ENCODE results near the gene MYOM1.
"Not testable (repeated sequence)": the region's sequence is repeated elsewhere in the genome, so short reads cannot be mapped to it uniquely, and the experiment has no call there.

The MYOM1 gene

GRCh38 chr18:3248658-3249359, 29.0 kb upstream of the MYOM1 start:
- peak; percentile 82 for DNase-seq (ENCODE audit: low spot score)

- DNase-seq (ENCODE audit: low spot score) = peak; percentile 43
These were observed 28.4 kb upstream of the MYOM1 start for GRCh38 chr18:3248062-3248657.

GRCh38 chr18:3247240-3248061, 27.7 kb upstream of the MYOM1 start, which contains the start of gene MYL12A:
MYL12A (plus strand) TSS chr18:3247801; CDS start chr18:3253248, 5,447 bp downstream.
- peak; percentile 98 for DNase-seq (ENCODE audit: low spot score)

- peak; percentile 57 for DNase-seq (ENCODE audit: low spot score)
These were observed 27.0 kb upstream of the MYOM1 start for GRCh38 chr18:3246635-3247239.

GRCh38 chr18:3245853-3246634, 26.3 kb upstream of the MYOM1 start:
- DNase-seq (ENCODE audit: low spot score) = peak; percentile 95

GRCh38 chr18:3245185-3245564, 25.4 kb upstream of the MYOM1 start:
- no peak for DNase-seq (ENCODE audit: low spot score)

- peak; percentile 23 for DNase-seq (ENCODE audit: low spot score)
These were observed 19.0 kb upstream of the MYOM1 start for GRCh38 chr18:3238742-3239141.

- DNase-seq (ENCODE audit: low spot score) = no peak
These were observed 16.7 kb upstream of the MYOM1 start for GRCh38 chr18:3236470-3236869.

- DNase-seq (ENCODE audit: low spot score) = no peak
These were observed 16.1 kb upstream of the MYOM1 start for GRCh38 chr18:3235846-3236245.

- DNase-seq (ENCODE audit: low spot score) = no peak
These were observed 14.7 kb upstream of the MYOM1 start for GRCh38 chr18:3234457-3234856.

- DNase-seq (ENCODE audit: low spot score) = no peak
These were observed 13.8 kb upstream of the MYOM1 start for GRCh38 chr18:3233433-3234168.

- DNase-seq (ENCODE audit: low spot score) = no peak
These were observed 13.2 kb upstream of the MYOM1 start for GRCh38 chr18:3233004-3233403.

GRCh38 chr18:3230401-3231334, 10.9 kb upstream of the MYOM1 start:
- peak; percentile 27 for DNase-seq (ENCODE audit: low spot score)

- DNase-seq (ENCODE audit: low spot score) = no peak
These were observed 6.3 kb upstream of the MYOM1 start for GRCh38 chr18:3226048-3226447.

GRCh38 chr18:3225588-3225987, 5.8 kb upstream of the MYOM1 start:
- no peak for DNase-seq (ENCODE audit: low spot score)

GRCh38 chr18:3224223-3224622, 4.5 kb upstream of the MYOM1 start:
- no peak for DNase-seq (ENCODE audit: low spot score)

- no peak for DNase-seq (ENCODE audit: low spot score)
These were observed 3.6 kb upstream of the MYOM1 start for GRCh38 chr18:3223356-3223755.

GRCh38 chr18:3221496-3221895, 1.7 kb upstream of the MYOM1 start:
- DNase-seq (ENCODE audit: low spot score) = no peak

GRCh38 chr18:3220868-3221267, 1.1 kb upstream of the MYOM1 start:
- DNase-seq (ENCODE audit: low spot score) = not testable (repeated sequence)

GRCh38 chr18:3219241-3219630, 532 bp downstream of the MYOM1 start:
- no peak for DNase-seq (ENCODE audit: low spot score)
